GM12873 (cell line): ENCODE data around the gene KIT.

Experiments
- TF ChIP-seq, protein P1 (sequence below): IDR thresholded peaks from 2 replicates; pipeline ENCODE4 v1.5.1; 2012; ENCODE audit warnings: low read depth, mild to moderate bottlenecking, moderate library complexity, low read length, control low read depth; ENCODE audit not compliant: insufficient read depth; ENCODE audit errors: missing control alignments

Gene KIT

DNA sequence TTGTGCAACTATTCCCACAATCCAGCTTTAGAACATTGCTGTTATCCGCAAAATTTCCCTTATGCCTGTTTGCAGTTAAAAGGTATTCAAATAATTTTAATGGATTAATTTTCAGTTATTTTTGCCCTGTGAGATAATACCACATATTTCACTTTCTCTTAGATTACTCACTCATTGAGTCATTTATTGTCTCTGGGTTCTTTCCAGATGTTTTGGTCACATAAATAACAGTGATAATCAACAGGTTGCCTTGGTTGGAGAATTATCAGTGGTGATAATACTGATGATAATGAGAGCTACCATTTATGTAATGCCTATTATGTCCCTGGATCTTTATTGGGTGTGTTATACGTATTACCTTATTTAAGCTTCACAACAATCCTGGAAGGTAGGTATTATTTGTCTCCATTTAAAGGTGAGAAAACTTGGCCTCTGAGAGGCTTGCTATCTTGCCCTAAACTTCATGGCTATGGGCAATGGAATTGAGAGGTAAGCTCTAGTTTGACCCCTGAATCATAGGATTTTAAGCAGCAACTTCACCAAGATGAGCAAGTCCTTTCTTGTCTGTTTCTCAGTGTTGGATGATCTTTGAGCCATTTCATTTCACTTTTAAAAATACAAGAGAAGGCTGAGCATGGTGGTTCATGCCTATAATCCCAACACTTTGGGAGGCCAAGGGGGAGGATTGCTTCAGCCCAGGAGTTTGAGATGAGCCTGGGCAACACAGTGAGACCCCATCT is 87.4 kb downstream of the KIT start:
- TF ChIP-seq, protein P1, sequence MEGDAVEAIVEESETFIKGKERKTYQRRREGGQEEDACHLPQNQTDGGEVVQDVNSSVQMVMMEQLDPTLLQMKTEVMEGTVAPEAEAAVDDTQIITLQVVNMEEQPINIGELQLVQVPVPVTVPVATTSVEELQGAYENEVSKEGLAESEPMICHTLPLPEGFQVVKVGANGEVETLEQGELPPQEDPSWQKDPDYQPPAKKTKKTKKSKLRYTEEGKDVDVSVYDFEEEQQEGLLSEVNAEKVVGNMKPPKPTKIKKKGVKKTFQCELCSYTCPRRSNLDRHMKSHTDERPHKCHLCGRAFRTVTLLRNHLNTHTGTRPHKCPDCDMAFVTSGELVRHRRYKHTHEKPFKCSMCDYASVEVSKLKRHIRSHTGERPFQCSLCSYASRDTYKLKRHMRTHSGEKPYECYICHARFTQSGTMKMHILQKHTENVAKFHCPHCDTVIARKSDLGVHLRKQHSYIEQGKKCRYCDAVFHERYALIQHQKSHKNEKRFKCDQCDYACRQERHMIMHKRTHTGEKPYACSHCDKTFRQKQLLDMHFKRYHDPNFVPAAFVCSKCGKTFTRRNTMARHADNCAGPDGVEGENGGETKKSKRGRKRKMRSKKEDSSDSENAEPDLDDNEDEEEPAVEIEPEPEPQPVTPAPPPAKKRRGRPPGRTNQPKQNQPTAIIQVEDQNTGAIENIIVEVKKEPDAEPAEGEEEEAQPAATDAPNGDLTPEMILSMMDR: no peak

DNA sequence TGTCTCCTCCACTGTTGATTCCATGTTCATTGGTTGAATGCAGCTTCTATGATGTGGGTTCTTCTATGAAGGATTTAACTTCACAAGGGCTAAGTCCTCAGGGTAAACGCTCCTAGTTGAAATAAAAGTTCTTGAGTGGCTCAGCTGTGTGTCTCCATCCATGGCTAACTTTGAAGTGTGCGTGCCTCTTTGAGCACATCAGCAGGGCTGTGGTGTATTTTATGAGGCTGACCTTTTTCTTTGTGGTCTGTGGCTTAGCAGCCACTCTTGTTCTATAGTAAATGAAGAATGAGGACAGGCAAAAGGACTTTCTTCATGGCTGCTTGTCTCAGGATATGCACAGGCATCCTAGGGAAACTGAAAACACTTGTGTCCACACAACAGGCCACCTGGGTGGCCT is 88.5 kb downstream of the KIT start:
- TF ChIP-seq, protein P1: no peak

DNA sequence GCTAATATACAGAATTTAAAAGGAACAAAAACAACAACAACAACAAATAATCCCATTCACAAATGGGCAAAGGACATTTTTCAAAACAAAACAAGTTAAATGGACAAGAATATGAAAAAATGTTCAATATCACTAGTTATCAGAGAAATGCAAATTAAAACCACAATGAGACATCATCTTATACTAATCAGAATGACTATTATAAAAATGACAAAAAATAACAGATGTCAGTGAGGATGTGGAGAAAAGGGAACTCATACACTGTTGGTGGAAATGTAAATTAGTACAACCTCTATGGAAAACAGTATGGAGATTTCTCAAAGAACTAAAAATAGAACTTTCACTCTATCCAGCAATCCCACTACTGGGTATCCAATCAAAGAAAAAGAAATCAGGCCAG is 92.6 kb downstream of the KIT start:
- TF ChIP-seq, protein P1: no peak

DNA sequence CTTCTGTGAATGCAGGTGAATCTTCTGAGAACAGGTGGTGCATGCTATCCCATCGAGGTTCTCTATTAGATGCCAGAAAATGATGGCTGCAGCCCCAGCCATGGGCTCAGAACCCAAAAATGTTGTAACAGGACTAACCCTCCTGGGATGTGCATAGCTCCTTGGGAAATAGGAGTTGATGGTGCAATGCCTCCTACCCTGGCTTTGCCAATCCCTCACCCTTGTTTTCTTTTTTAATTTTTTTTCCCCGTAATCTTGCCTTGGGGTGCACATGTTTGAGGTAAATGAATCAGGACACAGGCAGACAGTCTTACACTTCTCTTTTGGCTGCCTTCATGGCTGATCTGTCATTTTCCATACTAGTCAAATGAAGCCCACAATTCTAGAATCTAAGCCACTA is 96.6 kb downstream of the KIT start:
- TF ChIP-seq, protein P1: no peak

DNA sequence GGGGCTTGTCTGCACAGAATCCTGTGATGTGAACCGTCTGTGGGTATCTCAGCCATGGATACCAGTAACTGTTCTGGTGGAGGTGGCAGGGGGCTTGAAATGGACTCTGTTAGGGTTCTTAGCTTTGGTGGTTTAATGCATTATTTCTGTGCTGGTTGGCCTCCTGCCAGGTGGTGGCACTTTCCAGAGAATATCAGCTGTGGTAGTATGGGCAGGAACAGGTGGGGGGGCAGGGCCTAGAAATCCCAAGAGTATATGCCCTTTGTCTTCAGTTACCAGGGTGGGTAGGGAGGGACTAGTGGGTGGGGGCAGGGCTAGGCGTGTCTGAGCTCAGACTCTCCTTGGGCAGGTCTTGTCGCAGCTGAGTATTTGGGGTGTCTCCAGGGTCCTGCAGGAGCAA is 106.7 kb downstream of the KIT start:
- TF ChIP-seq, protein P1: no peak

DNA sequence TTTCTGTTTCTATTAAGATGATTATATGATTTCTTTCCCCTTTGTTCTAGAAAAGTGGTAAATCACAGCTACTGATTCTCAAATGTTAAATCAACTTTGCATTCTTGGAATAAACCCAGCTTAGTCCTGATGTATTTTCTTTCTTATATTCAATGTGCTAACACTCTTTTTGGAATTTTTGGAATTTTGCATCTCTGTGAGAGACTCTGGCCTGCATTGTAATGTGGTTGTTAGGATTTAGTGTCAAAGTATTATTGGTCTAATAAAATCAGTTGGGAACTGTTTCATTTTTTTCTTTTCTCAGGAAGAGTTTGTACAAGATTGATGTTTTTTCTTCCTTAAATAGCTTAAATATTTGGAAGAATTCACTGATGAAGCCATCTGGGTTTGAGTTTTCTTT is 109.6 kb downstream of the KIT start:
- TF ChIP-seq, protein P1: no peak

DNA sequence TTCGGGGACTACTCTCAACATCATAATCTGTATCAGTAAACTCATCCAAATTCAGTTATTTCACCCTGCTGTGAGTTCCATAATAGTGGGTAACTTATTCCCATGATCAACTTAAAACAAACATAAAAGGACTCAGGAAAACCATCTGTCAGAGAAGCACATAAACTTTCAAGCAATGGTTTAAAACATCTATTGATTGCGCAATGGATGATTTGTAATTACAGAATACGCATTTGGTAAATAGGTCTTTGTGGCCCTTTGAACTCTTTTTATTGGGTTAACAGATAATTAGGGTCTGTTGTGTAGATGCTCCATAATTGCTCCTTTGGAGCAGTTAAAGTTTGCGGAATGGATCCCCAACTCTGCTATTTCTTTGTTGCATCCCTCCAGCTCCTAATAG is 115.3 kb downstream of the KIT start:
- TF ChIP-seq, protein P1: no peak
